Measurements from ENCODE around the gene CCDC40. TPM values are rescaled to one million over a fixed set of nuclear protein-coding genes. Genes with fewer than 3 reads are reported as not detected.
A peak's percentile ranks its signal among the peaks of the same experiment; 100 is the strongest.
"Not testable (repeated sequence)": the region's sequence is repeated elsewhere in the genome, so short reads cannot be mapped to it uniquely, and the experiment has no call there.

CCDC40 gene
- total and polyA plus RNA-seq, 10 donors: 0.30 to 8.3 (median 2.3) TPM

- Histone ChIP-seq H3K27me3 (replicated peaks in 1 of 7) (peaks cover 0 to 21% (median 0%) of the 10 kb centered on the region in 7 donors), H3K4me3 (no peak overlapping the region), H3K9me3 (no peaks in the 10 kb centered on the region), H3K36me3 (no peaks in the 10 kb centered on the region), H3K4me1 (peaks cover 0 to 26% (median 4%) of the 10 kb centered on the region in 6 donors), H3K27ac (no peak overlapping the region)
- TF ChIP-seq, protein P1, sequence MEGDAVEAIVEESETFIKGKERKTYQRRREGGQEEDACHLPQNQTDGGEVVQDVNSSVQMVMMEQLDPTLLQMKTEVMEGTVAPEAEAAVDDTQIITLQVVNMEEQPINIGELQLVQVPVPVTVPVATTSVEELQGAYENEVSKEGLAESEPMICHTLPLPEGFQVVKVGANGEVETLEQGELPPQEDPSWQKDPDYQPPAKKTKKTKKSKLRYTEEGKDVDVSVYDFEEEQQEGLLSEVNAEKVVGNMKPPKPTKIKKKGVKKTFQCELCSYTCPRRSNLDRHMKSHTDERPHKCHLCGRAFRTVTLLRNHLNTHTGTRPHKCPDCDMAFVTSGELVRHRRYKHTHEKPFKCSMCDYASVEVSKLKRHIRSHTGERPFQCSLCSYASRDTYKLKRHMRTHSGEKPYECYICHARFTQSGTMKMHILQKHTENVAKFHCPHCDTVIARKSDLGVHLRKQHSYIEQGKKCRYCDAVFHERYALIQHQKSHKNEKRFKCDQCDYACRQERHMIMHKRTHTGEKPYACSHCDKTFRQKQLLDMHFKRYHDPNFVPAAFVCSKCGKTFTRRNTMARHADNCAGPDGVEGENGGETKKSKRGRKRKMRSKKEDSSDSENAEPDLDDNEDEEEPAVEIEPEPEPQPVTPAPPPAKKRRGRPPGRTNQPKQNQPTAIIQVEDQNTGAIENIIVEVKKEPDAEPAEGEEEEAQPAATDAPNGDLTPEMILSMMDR (IDR thresholded peaks at IDR 0.05 in 8 of 11, conservative IDR thresholded peaks at IDR 0.05 in 3 of 11): no peak
- no peak for TF ChIP-seq POLR2AphosphoS5 (IDR thresholded peaks at IDR 0.05)
- TF ChIP-seq POLR2A (IDR thresholded peaks at IDR 0.05): no peak
- intact Hi-C loops (cut with DNase I; ENCODE audit: low total_unique reads): no loop called here
- DNase-seq: no peak
- WGBS, 5 donors: 89 to 97% (median 94%) methylated on average over 16 of the region's 16 CpGs
Measured at GRCh38 chr17:80089762-80090161, 53.3 kb downstream of the CCDC40 start.

DNA sequence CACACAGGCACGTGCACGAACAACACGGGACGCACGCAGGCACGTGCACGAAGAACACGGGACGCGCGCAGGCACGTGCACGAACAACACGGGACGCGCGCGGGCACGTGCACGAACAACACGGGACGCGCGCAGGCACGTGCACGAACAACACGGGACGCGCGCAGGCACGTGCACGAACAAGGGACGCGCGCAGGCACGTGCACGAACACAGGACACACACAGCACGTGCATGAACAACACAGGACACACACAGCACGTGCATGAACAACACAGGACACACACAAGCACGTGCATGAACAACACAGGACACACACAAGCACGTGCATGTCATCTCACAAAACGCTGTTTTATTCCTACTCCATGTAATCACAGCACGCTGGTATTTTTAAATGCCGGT lies 53.7 kb downstream of the CCDC40 start:
- Histone ChIP-seq H3K4me1 (peaks cover 0 to 26% (median 4%) of the 10 kb centered on the region in 6 donors), H3K27me3 (replicated peaks in 1 of 7) (peaks cover 0 to 21% (median 0%) of the 10 kb centered on the region in 7 donors)
- intact Hi-C loops (cut with DNase I; ENCODE audit: low total_unique reads); H3K9me3 ChIP-seq; H3K4me3 ChIP-seq; H3K27ac ChIP-seq; H3K36me3 ChIP-seq: not testable (repeated sequence)
- DNase-seq: peak; percentile 16
- WGBS, 5 donors: 91 to 96% (median 93%) methylated on average over 33 to 44 of the region's 44 CpGs

GRCh38 chr17:80091376-80091775 lies 54.9 kb downstream of the CCDC40 start:
- Histone ChIP-seq H3K9me3 (no peaks in the 10 kb centered on the region), H3K27me3 (replicated peaks in 1 of 7) (peaks cover 0 to 20% (median 0%) of the 10 kb centered on the region in 7 donors), H3K4me1 (peaks cover 0 to 26% (median 4%) of the 10 kb centered on the region in 6 donors), H3K36me3 (no peaks in the 10 kb centered on the region), H3K4me3 (no peak overlapping the region), H3K27ac (peak overlapping the region in 4 of 8 donors; percentile 82 to 94 (median 89))
- intact Hi-C loops (cut with DNase I; ENCODE audit: low total_unique reads): no loop called here
- WGBS, 5 donors: 76 to 96% (median 83%) methylated on average over 4 of the region's 4 CpGs
- no peak for DNase-seq
- TF ChIP-seq POLR2A (IDR thresholded peaks at IDR 0.05): no peak
- TF ChIP-seq, protein P1 (IDR thresholded peaks at IDR 0.05 in 8 of 11, conservative IDR thresholded peaks at IDR 0.05 in 3 of 11): no peak
- no peak for TF ChIP-seq POLR2AphosphoS5 (IDR thresholded peaks at IDR 0.05)

GRCh38 chr17:80092959-80093358 lies 56.5 kb downstream of the CCDC40 start:
- WGBS, 5 donors: 32 to 54% (median 34%) methylated on average over 8 of the region's 8 CpGs
- peak; percentile 74 for DNase-seq
- H3K36me3 ChIP-seq: no peaks in the 10 kb centered on the region
- H3K4me3 ChIP-seq: peak overlapping the region in 1 of 8 donors; percentile 38
- intact Hi-C loops (cut with DNase I; ENCODE audit: low total_unique reads): no loop called here
- no peaks in the 10 kb centered on the region for H3K9me3 ChIP-seq
- H3K27ac ChIP-seq: peak overlapping the region in 7 of 8 donors; percentile 78 to 94 (median 87)
- H3K4me1 ChIP-seq: peaks cover 0 to 26% (median 4%) of the 10 kb centered on the region in 6 donors
- peaks cover 0 to 12% (median 0%) of the 10 kb centered on the region in 7 donors for H3K27me3 ChIP-seq (replicated peaks in 1 of 7)
- TF ChIP-seq POLR2AphosphoS5 (IDR thresholded peaks at IDR 0.05) (peak in 1 of 3 donors; percentile 60), POLR2A (IDR thresholded peaks at IDR 0.05) (no peak)
- TF ChIP-seq, protein P1 (IDR thresholded peaks at IDR 0.05 in 8 of 11, conservative IDR thresholded peaks at IDR 0.05 in 3 of 11): no peak

Data from spleen (tissue), 11 donors.